HepG2 (cell line): ENCODE results near the gene KRTAP3-2. TPM values are rescaled to one million over a fixed set of nuclear protein-coding genes. Genes with fewer than 3 reads are reported as not detected.

Source experiments
- AHDC1 ChIP-seq: sonication (generic); formaldehyde crosslinking; IDR thresholded peaks from 2 replicates; pipeline ENCODE4 v1.5.1; 2020; ENCODE audit warnings: mild to moderate bottlenecking, missing genetic modification reagents, borderline replicate concordance
- ATAD3A ChIP-seq: sonication (generic); formaldehyde crosslinking; IDR thresholded peaks from 2 replicates; pipeline ENCODE4 v1.4.0; 2020; ENCODE audit warnings: missing genetic modification reagents
- GATAD1 ChIP-seq: IDR thresholded peaks from 2 replicates; pipeline ENCODE4 v1.6.1; 2016; ENCODE audit warnings: missing genetic modification reagents, missing compliant biosample characterization
- MBNL3 ChIP-seq: fragments of 250-450 bp; sonication (Bioruptor Pico); conservative IDR thresholded peaks from 2 replicates; pipeline ENCODE4 v1.8.0; 2022; ENCODE audit warnings: mild to moderate bottlenecking, inconsistent platforms
- MED13 ChIP-seq: sonication (generic); formaldehyde crosslinking; IDR thresholded peaks from 2 replicates; pipeline ENCODE4 v1.5.0; 2020; ENCODE audit warnings: missing genetic modification reagents
- NFKB2 ChIP-seq: sonication (generic); formaldehyde crosslinking; IDR thresholded peaks from 2 replicates; pipeline ENCODE4 v1.4.0; 2020; ENCODE audit warnings: missing genetic modification reagents, borderline replicate concordance
- PHF21A ChIP-seq: sonication (generic); formaldehyde crosslinking; IDR thresholded peaks from 2 replicates; pipeline ENCODE4 v1.5.0; 2020; ENCODE audit warnings: mild to moderate bottlenecking, missing genetic modification reagents
- PRDM4 ChIP-seq: sonication (generic); formaldehyde crosslinking; IDR thresholded peaks from 2 replicates; pipeline ENCODE4 v1.9.0; 2021; ENCODE audit warnings: missing genetic modification reagents, borderline replicate concordance
- RAD21 ChIP-seq: fragments of 450-650 bp; formaldehyde crosslinking; IDR thresholded peaks from 2 replicates; pipeline ENCODE4 v1.5.0; 2020; ENCODE audit warnings: mild to moderate bottlenecking
- SIX4 ChIP-seq: sonication (generic); formaldehyde crosslinking; IDR thresholded peaks from 2 replicates; pipeline ENCODE4 v1.4.0; 2020; ENCODE audit warnings: missing genetic modification reagents
- SYNCRIP ChIP-seq: fragments of 200-400 bp; formaldehyde crosslinking; IDR thresholded peaks from 2 replicates; pipeline ENCODE4 v1.6.1; 2018; ENCODE audit warnings: mild to moderate bottlenecking, low read depth, low read length; ENCODE audit not compliant: insufficient read depth
- ZFP41 ChIP-seq: sonication (generic); formaldehyde crosslinking; IDR thresholded peaks from 2 replicates; pipeline ENCODE4 v1.4.0; 2020; ENCODE audit warnings: mild to moderate bottlenecking, missing genetic modification reagents, borderline replicate concordance
- ZMYM4 ChIP-seq: sonication (generic); formaldehyde crosslinking; IDR thresholded peaks from 2 replicates; pipeline ENCODE4 v1.8.1; 2023; ENCODE audit warnings: mild to moderate bottlenecking, missing genetic modification reagents
- ZNF10 ChIP-seq: sonication (generic); formaldehyde crosslinking; IDR thresholded peaks from 2 replicates; pipeline ENCODE4 v1.4.0; 2020; ENCODE audit warnings: mild to moderate bottlenecking, low read depth, missing genetic modification reagents, borderline replicate concordance
- ZNF30 ChIP-seq: sonication (generic); formaldehyde crosslinking; IDR thresholded peaks from 2 replicates; pipeline ENCODE4 v1.5.0; 2020; ENCODE audit warnings: mild to moderate bottlenecking, missing genetic modification reagents
- ZNF331 ChIP-seq: sonication (generic); formaldehyde crosslinking; IDR thresholded peaks from 2 replicates; pipeline ENCODE4 v1.4.0; 2020; ENCODE audit warnings: missing genetic modification reagents
- ZNF550 ChIP-seq: sonication (generic); formaldehyde crosslinking; IDR thresholded peaks from 2 replicates; pipeline ENCODE4 v1.4.0; 2020; ENCODE audit warnings: mild to moderate bottlenecking, missing genetic modification reagents, borderline replicate concordance
- ZNF552 ChIP-seq: sonication (generic); formaldehyde crosslinking; IDR thresholded peaks from 2 replicates; pipeline ENCODE4 v1.9.0; 2022; ENCODE audit warnings: missing genetic modification reagents, mild to moderate bottlenecking, borderline replicate concordance
- ZNF776 ChIP-seq: sonication (generic); formaldehyde crosslinking; IDR thresholded peaks from 2 replicates; pipeline ENCODE4 v1.4.0; 2020; ENCODE audit warnings: mild to moderate bottlenecking, missing genetic modification reagents
- polyA plus RNA-seq, 8 experiments: library from polyadenylated mRNA; depleted of rRNA in 3 of 8; stranded (reverse) in 7 of 8; unstranded in 1 of 8; fragments of >200 nt; fragmentation: Illumina TruSeq in 4 of 8; extraction: Trizol in 4 of 8; gene quantifications; 2 replicates each; pipeline versions ENCODE4 v1.2.1 to v1.2.3, GENCODE V29; 2011 to 2016; ENCODE audit warnings: low read depth in 4 of 8, missing spikeins in 1 of 8, mixed read lengths in 1 of 8; ENCODE audit not compliant: insufficient read depth in 1 of 8
- total RNA-seq, 5 experiments: library from RNA; depleted of rRNA; stranded (reverse); fragments of >200 nt; fragmentation: Illumina TruSeq; extraction: Trizol; gene quantifications; 2 replicates each; pipeline ENCODE4 v1.2.3, GENCODE V29; 2016; ENCODE audit warnings: low read depth in 1 of 5
- TF ChIP-seq, protein P1 (sequence below): sonication (generic); formaldehyde crosslinking; IDR thresholded peaks from 2 replicates; pipeline ENCODE4 v1.4.0; 2020; ENCODE audit warnings: missing genetic modification reagents

Gene KRTAP3-2
- total and polyA plus RNA-seq, 2 of the 13 experiments (the other 11 are each of a cell fraction or from before 2014, with no cell fraction given) = not detected

- TF ChIP-seq SIX4 (CRISPR knock-in tag) (peak; percentile 98), ZMYM4 (CRISPR knock-in tag) (peak; percentile 96), PRDM4 (CRISPR knock-in tag) (no peak), PHF21A (CRISPR knock-in tag) (peak; percentile 97), GATAD1 (CRISPR knock-in tag) (peak; percentile 79; the same call in 1 of the 2 replicates), NFKB2 (CRISPR knock-in tag) (no peak), SYNCRIP (no peak), ATAD3A (CRISPR knock-in tag) (no peak), ZFP41 (CRISPR knock-in tag) (no peak), ZNF776 (no peak), ZNF550 (CRISPR knock-in tag) (no peak), ZNF30 (CRISPR knock-in tag) (no peak), AHDC1 (CRISPR knock-in tag) (peak; percentile 100), ZNF552 (no peak), ZNF331 (CRISPR knock-in tag) (peak; percentile 98), MBNL3 (CRISPR knock-in tag) (no peak), ZNF10 (no peak), RAD21 (no peak), MED13 (CRISPR knock-in tag) (peak; percentile 99)
- TF ChIP-seq, protein P1, sequence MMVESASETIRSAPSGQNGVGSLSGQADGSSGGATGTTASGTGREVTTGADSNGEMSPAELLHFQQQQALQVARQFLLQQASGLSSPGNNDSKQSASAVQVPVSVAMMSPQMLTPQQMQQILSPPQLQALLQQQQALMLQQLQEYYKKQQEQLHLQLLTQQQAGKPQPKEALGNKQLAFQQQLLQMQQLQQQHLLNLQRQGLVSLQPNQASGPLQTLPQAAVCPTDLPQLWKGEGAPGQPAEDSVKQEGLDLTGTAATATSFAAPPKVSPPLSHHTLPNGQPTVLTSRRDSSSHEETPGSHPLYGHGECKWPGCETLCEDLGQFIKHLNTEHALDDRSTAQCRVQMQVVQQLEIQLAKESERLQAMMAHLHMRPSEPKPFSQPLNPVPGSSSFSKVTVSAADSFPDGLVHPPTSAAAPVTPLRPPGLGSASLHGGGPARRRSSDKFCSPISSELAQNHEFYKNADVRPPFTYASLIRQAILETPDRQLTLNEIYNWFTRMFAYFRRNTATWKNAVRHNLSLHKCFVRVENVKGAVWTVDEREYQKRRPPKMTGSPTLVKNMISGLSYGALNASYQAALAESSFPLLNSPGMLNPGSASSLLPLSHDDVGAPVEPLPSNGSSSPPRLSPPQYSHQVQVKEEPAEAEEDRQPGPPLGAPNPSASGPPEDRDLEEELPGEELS (CRISPR knock-in tag) = peak; percentile 99
Observed at GRCh38 chr17:40956401-40957254, 43.1 kb downstream of the KRTAP3-2 start (continued).
